ENCODE data around the gene ECM2.

Gene ECM2

DNA sequence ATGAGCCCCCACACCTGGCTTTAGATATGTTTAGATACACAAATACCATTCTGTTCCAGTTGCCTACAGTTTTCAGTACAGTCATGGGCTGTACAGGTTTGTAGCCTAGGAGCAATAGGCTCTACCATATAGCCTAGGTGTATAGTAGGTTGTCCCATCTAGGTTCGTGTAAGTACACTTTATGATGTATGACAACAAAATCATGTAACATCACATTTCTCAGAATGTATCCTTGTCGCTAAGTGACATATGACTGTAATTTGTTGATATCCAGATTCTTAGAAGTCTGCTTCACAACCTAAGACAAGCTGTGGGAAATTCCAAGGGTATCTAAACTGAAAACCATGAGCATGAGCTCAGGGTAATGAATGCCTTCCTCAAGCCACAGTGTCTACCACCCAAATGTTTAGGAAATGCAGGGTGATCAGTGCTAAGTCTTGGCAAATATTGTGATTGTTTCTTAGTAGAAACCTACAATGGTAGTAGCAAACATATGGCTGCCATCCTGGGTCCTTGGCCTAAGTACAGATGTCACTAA, 8.4 kb downstream of the ECM2 start:
- no peak for DNase-seq

DNA sequence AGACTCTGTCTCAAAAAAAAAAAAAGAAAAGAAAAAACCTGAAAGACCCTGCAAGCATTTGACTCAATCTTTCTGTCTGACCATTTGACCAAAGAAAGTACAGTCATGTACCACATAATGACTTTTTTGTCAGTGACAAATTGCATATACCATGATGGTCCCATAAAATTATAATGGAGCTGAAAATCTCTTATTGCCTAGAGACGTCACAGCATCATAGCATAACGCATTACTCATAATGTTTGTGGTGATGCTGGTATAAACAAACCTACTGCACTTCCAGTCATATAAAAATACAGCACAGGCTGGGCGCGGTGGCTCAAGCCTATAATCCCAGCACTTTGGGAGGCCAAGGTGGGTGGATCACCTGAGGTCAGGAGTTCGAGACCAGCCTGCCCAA, 10.5 kb downstream of the ECM2 start:
- no peak for DNase-seq

DNA sequence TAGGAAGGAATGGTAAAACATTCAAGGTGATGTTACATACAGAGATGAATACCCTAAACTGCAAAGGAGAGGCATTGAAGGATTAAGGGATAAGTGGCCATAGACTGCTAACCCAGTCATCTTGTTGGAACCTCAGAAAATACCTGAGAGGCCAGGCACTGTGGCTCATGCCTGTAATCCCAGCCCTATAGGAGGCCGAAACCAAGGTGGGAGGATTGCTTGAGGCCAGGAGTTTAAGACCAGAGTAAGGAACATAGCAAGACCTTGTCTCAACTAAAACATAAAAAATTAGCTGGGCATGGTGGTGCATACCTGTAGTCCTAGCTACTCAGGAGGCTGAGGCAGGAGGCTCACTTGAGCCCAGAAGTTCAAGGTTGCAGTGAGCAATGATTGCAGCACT, 10.9 kb downstream of the ECM2 start:
- no peak for DNase-seq

DNA sequence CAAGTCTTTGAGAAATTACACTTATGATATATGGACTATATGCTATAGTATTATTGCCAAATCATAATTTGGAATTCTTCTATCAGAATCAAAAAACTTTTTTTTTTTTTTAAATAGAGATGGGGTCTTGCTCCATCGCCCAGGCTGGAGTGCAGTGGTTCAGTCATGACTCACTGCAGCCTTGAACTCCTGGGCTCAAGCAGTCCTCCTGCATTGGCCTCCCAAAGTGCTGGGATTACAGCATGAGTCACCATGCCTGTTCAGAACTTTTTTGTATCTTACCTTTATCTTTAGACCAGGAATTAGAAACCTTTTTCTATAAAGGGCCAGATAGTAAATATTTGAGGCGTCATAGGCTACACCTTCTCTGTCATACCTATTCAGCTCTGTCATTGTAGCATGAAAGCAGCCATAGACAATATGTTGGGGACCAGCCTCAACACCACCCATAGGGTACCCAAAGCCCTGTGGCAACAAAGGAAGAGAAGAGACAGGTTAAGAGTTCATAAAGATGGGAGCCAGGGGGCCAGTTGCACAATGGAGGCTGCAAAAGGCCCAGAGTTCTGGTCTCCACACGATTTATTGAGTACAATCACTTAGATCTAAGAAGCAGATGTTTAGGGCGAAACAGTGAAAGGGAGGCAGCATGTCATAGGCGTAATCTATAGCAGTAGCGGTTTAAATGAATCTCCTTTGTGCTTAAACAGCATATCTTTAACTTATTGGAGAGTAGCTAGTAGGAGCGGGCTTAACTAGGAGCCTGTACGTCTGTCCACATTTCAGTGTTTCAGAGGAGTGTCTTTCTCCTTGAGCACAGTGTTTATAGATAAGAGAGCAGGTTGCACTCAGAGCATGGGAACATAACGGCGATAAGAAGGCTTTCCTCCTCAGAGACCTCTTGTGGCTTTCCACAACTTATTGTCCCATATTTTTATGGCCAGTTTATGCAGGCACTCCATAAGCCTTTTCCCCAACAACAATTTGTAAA, 12.5 kb downstream of the ECM2 start:
- DNase-seq, result no peak

DNA sequence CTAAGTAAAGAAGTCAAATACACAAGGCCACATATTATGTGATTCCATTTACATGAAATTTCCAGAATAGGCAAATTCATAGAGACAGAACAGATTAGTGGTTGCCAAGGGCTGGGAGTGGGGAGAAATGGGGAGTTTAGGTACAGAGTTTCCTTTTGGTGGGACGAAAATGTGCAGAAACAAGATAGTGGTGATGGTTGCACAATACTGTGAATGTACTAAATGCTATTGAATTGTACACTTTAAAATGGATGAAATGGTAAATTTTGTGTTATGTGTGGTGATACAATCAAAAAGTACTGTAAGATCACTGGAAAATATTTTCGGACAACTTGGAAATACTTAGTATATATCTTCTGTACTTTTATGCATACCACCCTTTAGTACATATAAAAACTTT, 15.0 kb downstream of the ECM2 start:
- no peak for DNase-seq

DNA sequence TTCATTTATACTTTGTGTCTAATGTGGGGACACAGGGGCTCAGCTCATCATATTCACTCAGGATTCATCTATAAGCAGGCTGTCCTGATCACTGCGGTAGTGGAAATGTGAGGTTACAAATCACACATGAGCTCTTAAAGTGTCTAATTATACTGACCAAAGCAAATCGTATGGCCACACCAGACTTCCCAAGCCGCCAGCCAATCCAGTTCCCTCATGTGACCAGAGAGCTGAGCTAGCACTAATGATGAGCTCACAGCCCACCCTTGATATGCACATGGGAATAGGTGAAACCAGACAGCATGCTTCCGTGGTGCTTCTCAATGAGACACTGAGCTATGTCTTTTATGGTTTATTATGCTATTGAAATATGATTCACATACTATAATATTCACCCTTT, 17.6 kb downstream of the ECM2 start:
- no peak for DNase-seq

DNA sequence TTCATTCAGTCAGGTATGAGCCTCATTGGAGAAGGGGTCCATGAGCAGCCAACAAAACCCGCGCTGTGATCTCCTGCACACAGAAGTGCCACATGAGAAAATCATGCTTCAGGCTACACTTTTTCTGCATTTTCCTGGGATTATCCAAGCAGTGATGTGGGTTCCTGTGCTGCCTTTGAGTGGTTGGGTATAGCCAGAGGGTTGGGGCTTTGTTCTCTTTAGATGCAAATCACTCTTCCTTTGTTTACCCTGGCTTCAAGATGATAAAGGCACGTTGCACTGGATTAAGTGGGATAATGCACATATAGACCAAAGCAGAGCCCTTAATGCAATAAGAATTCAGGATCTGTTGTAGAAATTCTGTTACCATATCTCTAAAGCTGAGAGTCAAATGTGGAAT, 18.7 kb downstream of the ECM2 start:
- no peak for DNase-seq

DNA sequence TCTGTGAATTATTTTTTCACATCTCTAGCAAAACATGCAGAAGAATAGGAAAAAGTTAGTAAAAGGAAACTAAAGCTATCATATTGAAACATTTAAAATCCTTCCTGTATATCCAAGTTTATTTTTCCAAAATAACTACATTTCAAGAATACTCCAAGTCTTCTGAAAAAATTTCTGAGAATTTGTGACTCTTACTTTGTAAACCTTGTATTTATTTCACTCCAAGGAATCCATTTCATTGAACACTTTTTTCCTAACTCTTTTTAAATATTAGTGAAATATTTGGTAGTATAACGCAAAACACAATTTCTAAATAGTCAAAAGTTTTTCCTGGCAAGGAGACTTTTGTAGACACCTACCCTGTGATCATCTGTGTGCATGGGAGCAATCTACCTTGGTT, 19.3 kb downstream of the ECM2 start:
- no peak for DNase-seq

DNA sequence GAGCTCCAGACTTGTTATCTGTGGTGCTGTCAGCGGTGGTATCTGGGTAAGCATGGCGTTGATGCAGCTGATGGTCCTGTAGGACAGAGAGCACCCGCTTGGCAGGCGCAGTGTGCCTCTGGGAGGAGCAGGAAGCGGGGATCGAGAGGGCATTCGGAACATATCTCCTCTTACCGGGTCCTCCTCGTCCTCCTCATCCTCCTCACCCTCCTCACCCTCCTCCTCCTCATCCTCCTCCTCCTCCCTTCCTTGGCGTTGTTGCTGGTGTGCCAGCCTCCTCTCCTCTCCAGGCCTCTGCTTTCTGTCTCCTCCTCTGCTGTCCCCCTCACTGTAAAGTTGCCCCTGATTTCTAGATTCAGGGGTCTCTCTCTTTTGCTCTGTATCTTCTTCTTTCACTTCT, 21.2 kb downstream of the ECM2 start:
- DNase-seq, result no peak

DNA sequence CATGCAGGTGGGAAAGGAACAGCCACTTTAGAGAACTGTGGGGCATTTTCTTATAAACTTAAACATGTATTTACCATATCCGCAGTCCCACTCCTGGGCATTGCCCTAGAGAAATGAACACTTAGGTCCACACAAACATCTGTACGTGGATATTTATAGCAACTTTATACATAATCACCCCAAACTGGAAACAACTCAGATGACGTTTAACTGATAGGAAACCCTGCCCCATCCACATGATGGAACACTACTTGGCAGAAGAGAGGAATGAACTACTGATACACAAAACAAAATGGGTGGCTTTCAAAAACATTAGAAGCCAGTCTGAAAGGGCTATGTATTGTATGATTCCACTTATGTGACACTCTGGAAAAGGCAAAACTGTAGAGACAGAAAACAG, 22.4 kb downstream of the ECM2 start:
- DNase-seq, result no peak

DNA sequence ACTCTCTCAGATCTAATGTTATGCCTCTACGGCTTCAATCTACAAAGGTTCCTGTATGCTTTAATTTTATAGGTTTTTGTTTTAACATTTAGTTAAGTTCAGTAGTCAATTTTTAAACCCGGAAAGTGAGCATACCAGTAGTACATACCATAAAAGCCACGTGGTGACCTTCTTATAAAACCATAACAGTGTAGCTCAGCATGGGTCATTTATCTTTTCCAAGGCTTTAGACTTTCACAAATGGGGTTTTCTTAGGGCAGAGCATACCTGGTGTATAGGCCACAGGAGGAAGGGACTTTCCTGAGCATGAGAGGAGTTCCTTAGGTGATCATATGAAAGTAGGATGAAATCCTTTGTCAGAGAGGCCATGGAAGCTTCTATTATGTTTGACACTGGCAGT, 23.2 kb downstream of the ECM2 start:
- no peak for DNase-seq

DNA sequence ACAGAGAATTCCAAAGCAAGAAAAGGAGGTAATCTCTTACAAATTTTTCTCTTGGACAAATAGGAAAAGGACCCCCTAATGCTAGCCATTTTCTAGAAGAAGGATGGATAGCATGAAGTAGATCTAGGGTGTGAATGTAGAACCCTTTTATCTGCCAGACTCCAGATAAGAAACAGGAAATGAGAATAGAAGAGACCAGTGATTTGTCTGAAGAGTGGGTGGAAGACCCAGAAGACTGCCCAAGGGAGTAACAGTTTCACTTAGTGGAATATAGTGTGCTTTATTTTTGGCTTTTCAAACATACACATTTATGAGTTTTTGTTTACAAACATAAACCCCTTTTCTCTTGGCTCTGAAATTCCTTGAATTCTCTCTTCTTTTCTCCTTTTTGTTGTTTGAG, 25.0 kb downstream of the ECM2 start:
- no peak for DNase-seq

DNA sequence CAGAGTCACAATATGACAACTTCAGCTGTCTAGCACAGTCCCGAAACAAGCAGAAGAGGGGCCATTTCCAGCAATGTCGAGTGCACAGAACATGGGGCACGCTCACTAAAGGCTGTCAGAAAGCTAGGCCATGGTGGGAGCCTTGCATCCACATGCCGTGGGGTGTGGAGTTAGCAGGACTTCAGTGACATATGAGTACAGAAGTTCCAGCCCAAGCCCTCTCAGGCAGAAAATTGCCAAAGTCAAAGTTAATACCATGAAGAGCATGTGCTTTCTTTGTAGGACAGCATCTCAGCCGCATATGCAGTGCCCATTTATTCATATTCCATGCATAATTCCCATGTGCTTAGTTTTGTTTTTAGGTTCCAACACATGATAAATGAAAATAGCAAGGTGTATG, 26.7 kb downstream of the ECM2 start:
- DNase-seq, result no peak

DNA sequence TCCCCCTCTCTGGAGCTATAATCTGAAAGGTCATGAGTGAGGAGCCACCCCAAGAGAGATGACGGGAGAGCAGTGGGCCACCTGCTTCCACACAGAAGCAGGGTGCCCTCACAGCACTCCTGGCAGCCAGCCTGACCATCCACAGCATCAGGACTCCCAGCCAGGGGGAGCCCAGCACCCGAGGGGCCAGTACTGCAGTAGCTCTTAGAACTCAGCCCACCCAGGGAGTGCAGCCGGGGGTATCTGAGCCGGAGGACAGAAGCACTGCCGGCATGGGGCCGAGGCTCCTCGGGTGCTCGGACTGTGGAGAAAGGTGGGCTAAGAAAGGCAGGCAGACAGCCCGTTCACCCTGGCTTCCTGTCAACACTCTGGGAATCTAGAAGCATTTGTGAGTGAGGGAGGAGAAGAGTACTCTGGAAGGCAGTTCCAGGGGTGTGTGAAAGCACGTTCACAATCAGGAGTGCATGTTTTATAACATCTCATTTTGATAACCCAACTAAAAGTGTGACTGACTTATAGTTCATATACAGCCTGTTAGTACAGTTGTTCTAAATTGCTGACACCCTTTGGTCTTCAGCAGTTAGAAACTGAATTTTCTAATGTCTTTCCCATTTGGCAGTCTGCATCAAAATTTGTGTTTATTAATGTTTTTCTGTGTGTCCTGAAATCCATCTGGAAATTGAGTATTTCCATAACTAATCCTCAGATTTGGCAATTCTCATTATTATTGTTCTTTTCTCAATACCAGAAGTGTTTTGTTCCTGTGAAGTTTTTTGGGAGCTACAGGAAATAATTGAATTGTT, 27.6 kb downstream of the ECM2 start:
- no peak for DNase-seq

DNA sequence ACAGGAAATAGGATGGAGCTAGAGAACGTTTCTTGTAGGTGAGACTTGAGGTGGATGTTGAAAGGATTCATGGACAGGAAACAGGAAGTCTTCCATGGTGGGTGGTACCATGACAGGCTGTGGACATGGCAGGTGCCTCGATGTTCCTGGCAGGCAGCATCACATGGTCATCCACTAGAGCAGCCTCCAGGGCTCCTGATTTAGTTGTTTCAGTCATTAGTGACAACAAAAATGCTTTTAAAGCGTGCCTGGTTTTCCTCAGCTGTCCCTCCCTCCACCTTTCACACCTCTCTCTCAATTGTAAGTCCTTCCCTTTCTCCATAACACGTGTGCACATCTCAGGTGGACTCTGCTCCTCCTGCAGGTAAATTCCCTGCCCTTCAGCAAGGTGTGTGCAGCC, 28.3 kb downstream of the ECM2 start:
- DNase-seq, result no peak

DNA sequence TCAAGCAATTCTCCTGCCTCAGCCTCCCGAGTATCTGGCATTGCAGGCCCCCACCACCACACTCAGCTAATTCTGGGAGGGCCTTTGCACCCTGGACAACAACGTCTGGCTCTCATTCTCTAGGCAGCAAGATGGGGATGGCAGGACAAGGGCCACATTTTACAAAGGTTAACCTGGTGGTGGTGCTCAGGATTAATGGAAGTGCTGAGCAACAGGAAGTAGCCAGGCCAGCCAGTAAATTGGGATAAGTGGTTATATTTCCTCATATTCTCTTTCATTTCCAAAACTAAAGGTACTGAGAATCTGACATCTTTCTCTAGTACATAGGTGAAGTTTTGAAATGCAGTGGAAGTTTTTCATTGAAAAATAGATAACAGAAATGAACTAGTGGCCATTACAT, 28.8 kb downstream of the ECM2 start:
- no peak for DNase-seq

DNA sequence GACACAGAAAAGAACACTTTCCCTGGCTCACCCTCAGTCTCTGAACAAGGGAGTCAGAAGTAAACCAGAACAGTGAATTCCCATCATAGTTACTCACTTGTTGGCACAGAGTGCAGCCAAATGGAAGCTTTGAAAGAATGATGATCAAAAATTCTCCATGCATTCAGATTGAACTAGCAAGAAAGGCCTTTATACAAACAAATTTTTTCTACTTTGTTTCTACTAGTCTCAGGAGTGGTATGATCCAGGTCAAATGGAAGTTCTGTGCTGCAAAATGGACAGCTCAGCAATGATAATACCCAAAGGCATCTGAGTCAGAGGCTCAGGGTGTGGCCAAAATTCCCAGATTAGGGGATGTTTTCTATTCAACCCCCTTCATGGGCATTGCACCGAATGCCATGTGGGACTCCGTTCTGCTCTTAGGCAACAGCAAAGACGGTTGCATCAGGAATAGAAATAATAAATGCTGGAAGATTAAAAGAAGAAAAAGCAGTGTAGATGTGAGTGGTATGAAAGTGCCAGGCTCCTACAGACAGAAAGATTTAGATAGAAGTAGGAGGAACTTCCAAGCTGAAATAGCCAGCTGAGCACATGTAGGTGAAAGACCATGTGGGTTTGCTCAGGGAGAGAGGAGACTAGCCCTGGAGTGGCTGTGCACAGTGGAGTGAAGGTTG, 29.5 kb downstream of the ECM2 start:
- DNase-seq, result no peak

DNA sequence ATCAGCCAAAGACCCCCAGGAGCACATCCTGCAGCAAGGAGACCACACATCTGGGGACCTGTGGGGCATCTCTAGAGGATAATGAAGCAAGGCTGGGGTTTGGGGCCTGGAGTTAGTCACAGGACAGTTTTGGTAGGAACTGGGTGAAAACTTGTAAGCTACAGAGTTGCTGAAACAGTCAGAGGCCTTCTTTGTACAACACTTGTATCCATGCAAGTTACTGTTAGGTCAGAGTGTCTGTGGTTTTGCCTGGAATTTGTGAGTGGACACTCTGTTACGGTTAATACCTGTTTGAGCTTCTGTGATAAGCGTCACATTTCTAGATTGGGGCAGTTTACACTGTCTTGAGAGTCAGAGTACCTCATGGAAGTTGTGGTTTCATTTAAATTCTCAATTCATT, 30.9 kb downstream of the ECM2 start:
- no peak for DNase-seq

DNA sequence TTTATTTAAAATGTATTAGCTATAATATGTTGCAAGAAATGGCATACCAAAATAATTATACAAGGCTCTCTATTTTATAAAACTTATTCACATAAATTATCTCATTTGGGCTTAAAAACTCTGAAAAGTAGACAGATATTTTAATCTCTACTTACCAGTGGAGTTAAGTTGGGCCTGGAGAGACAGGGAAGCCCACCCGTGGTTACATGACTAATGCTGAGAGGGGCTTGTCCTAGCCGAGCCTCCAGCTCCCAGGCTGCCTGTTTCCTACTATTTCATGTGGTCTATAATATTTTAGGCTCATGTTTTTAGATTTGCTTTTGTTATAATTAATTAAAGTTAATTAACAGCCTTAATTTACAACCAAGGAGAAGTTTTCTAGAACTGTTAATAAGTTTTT, 32.6 kb downstream of the ECM2 start:
- DNase-seq, result no peak

DNA sequence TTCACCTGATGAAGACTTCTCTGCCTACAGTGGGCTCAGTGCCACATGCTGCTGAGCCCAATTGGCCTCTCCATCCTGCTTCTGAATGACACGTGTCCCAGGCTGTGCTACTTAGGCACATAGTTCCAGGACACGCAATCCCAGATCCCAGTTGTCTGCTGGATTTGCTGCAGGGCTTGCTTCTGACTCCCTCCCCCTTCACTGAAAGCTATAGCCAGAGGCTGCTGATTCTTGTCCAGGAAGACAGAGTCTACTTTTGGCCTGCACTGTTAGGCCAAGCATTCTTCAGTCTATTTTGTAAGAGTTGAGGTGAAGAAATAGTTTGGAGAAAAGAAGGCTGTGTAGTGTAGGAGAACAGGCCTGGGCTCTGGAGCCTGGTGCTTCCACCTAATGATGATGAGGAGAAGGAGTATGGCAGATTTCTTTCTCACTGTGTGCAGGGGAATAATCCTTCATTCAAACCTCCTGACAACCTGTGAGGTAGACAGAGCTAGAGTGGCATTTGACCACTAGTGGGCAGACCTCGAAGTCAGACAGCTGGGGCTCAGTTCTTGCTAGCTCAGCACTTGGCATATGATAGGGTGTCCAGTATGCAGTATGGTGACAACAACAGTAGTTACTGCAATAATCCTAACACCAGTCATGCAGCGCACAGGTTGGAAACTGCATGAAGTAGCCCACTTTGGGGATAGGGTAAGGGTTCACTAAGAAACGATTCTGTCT, 34.0 kb downstream of the ECM2 start:
- no peak for DNase-seq

DNA sequence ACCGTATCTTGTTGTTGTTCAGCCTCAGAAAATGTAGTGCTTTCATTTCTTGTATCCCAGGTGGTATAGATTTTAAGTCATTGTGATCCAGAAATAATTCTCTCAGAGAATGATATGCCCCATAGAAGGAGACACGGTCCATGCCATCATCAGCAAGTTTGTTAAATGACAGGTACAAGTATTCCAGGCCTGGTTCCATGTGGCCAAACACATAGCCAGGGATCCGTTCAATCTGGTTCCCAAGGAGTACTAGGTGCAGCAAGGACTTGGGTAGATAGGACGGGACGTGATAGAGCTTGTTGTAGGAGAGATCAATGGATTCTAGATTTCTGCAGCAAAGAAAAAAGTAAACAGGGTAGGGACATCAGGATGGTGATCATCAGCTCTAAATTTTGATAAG, 35.1 kb downstream of the ECM2 start:
- no peak for DNase-seq

DNA sequence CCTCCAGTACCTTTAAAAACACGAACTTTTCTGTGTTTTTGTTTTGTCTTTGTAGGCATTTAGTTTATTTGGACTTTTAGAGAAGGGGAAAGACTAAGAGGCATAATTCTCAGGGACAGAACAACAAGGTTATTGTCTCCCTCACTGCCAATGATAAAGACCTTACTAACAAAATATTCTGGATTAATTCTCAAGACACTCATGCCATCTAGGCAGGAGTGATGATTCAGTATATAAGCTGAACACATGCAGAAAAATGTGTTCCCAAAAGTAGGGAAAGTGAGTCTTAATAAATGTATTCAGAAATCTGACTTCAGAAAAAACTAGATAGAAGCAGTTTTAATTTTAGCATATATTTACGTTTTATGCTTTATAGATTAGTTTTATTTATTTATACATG, 36.1 kb downstream of the ECM2 start:
- no peak for DNase-seq

Measured in GDM1 (cell line).